ENCODE measurements around the gene ADAP1. TPM values are rescaled to one million over a fixed set of nuclear protein-coding genes. Genes with fewer than 3 reads are reported as not detected.

Gene ADAP1
- total RNA-seq, 1 experiment from 2014 or later = 3.1 TPM

GRCh38 chr7:907158-907980 lies 47.1 kb downstream of the ADAP1 start:
- ATAC-seq (peak; percentile 28), DNase-seq (ENCODE audit: low read depth, low spot score) (no peak)
- Histone ChIP-seq H3K27me3 (ENCODE audit: control insufficient read depth, insufficient read depth, low read length) (no peaks in the 10 kb centered on the region; the same call in 1 of the 2 replicates), H3K27ac (ENCODE audit: low read length) (no peak overlapping the region), H3K4me3 (ENCODE audit: low read depth in 2 of 2, low read length in 2 of 2) (no peak overlapping the region), H3K9me3 (ENCODE audit: control insufficient read depth, insufficient read depth, low read depth, low read length) (no peaks in the 10 kb centered on the region), H3K4me1 (ENCODE audit: control insufficient read depth, insufficient read depth, low read length) (peaks cover 5% of the 10 kb centered on the region; the same call in 1 of the 2 replicates), H3K36me3 (ENCODE audit: control insufficient read depth, insufficient read depth, low read length) (no peaks in the 10 kb centered on the region)
- ChIA-PET POLR2A (no interaction called here), CTCF (no interaction called here)
- intact Hi-C loops (cut with micrococcal nuclease; ENCODE audit: unreplicated experiment) (no loop called here), in situ Hi-C loops (cut with HindIII; ENCODE audit: low pct_unique_long_range_greater_than_20kb, low sequenced_read_pairs) (no loop called here)
- TF ChIP-seq POLR2AphosphoS5 (IDR thresholded peaks at IDR 0.05; ENCODE audit: low read depth, low read length) (no peak), SIN3A (IDR thresholded peaks at IDR 0.05; ENCODE audit: borderline replicate concordance, insufficient read depth, low read depth, low read length) (no peak), TCF7L2 (IDR thresholded peaks at IDR 0.05; ENCODE audit: low read depth, low read length) (no peak), CTCF (IDR thresholded peaks at IDR 0.05) (no peak), REST (IDR thresholded peaks at IDR 0.05; ENCODE audit: insufficient read depth in 1 of 2, low read depth in 2 of 2, low read length in 1 of 2) (no peak)
- no TSS peak for BruUV-seq (replicated peaks)

GRCh38 chr7:906776-907157 lies 47.7 kb downstream of the ADAP1 start:
- DNase-seq (ENCODE audit: low read depth, low spot score) (no peak), ATAC-seq (peak; percentile 6; the same call in 1 of the 2 replicates)
- no peaks in the 10 kb centered on the region for H3K36me3 ChIP-seq (ENCODE audit: control insufficient read depth, insufficient read depth, low read length)
- TF ChIP-seq REST (IDR thresholded peaks at IDR 0.05; ENCODE audit: insufficient read depth in 1 of 2, low read depth in 2 of 2, low read length in 1 of 2) = no peak
- no peak for TF ChIP-seq POLR2AphosphoS5 (IDR thresholded peaks at IDR 0.05; ENCODE audit: low read depth, low read length)
- no peak for TF ChIP-seq SIN3A (IDR thresholded peaks at IDR 0.05; ENCODE audit: borderline replicate concordance, insufficient read depth, low read depth, low read length)
- TF ChIP-seq TCF7L2 (IDR thresholded peaks at IDR 0.05; ENCODE audit: low read depth, low read length) = no peak
- no peak for TF ChIP-seq CTCF (IDR thresholded peaks at IDR 0.05)
- no peak overlapping the region for H3K4me3 ChIP-seq (ENCODE audit: low read depth in 2 of 2, low read length in 2 of 2)
- no TSS peak for BruUV-seq (replicated peaks)
- intact Hi-C loops (cut with micrococcal nuclease; ENCODE audit: unreplicated experiment) = no loop called here
- CTCF ChIA-PET = no interaction called here
- POLR2A ChIA-PET = no interaction called here
- H3K27ac ChIP-seq (ENCODE audit: low read length) = no peak overlapping the region
- H3K9me3 ChIP-seq (ENCODE audit: control insufficient read depth, insufficient read depth, low read depth, low read length) = no peaks in the 10 kb centered on the region
- in situ Hi-C loops (cut with HindIII; ENCODE audit: low pct_unique_long_range_greater_than_20kb, low sequenced_read_pairs) = no loop called here
- H3K4me1 ChIP-seq (ENCODE audit: control insufficient read depth, insufficient read depth, low read length) = peaks cover 5% of the 10 kb centered on the region; the same call in 1 of the 2 replicates
- no peaks in the 10 kb centered on the region; the same call in 1 of the 2 replicates for H3K27me3 ChIP-seq (ENCODE audit: control insufficient read depth, insufficient read depth, low read length)
